Calu3 (cell line): Measurements from ENCODE around the gene TAAR2. TPM values are rescaled to one million over a fixed set of nuclear protein-coding genes. Genes with fewer than 3 reads are reported as not detected.

ENCODE experiments used
- BruUV-seq: library from RNA; stranded (reverse); fragments of 400-500 nt; replicated peaks from 2 replicates; lab custom pipeline; 2021; lab: Mats Ljungman, UMichigan
- CTCF ChIA-PET: fragments of 300-600 bp; sonication (Branson Sonifier 250); formaldehyde crosslinking; loops from one replicate; lab custom pipeline; 2022; ENCODE audit warnings: antibody characterized with exemption; lab: Charles Lee
- DNase-seq: peaks from one replicate; pipeline ENCODE4 v3.0.0; 2022
- H3K27ac Mint-ChIP-seq: one replicate; pipeline ENCODE4 v1.8.0; 2022; ENCODE audit warnings: mixed read lengths; ENCODE audit not compliant: unreplicated experiment
- H3K27me3 Mint-ChIP-seq: one replicate; pipeline ENCODE4 v1.8.0; 2022; ENCODE audit warnings: mixed read lengths; ENCODE audit not compliant: unreplicated experiment
- H3K36me3 Mint-ChIP-seq: one replicate; pipeline ENCODE4 v1.8.0; 2022; ENCODE audit warnings: mild to moderate bottlenecking, moderate library complexity, mixed read lengths; ENCODE audit not compliant: insufficient read depth, unreplicated experiment
- H3K4me1 Mint-ChIP-seq: one replicate; pipeline ENCODE4 v1.8.0; 2022; ENCODE audit warnings: mild to moderate bottlenecking, low read depth, mixed read lengths; ENCODE audit not compliant: unreplicated experiment
- H3K4me3 Mint-ChIP-seq: one replicate; pipeline ENCODE4 v1.8.0; 2022; ENCODE audit warnings: mild to moderate bottlenecking, low read depth, moderate library complexity, mixed read lengths; ENCODE audit not compliant: unreplicated experiment
- H3K9me3 Mint-ChIP-seq: one replicate; pipeline ENCODE4 v1.8.0; 2022; ENCODE audit warnings: low read depth, mixed read lengths; ENCODE audit not compliant: unreplicated experiment
- intact Hi-C: fragments of 100-400 bp; cut with micrococcal nuclease; formaldehyde crosslinking; loops from one replicate; pipeline ENCODE4 v1.10.0; 2022; ENCODE audit not compliant: unreplicated experiment
- total RNA-seq: library from RNA; stranded (reverse); gene quantifications from 2 replicates; pipeline ENCODE4 v1.2.3, GENCODE V29; 2022
- TF ChIP-seq, protein P1 (sequence below): fragments of 200-600 bp; IDR thresholded peaks from one replicate; pipeline ENCODE4 v1.8.0; 2022; ENCODE audit warnings: antibody characterized with exemption; ENCODE audit not compliant: unreplicated experiment

Gene TAAR2
- total RNA-seq, 1 experiment from 2014 or later, result not detected

GRCh38 chr6:132570221-132570777 lies 53.8 kb downstream of the TAAR2 start, which contains the start of gene TAAR6:
Gene TAAR6, plus strand, starts transcription at chr6:132570322. Its CDS starts 0 bp downstream, at chr6:132570322.
- CTCF ChIA-PET, result no interaction called here
- no TSS peak for BruUV-seq

GRCh38 chr6:132569170-132569569 lies 54.9 kb downstream of the TAAR2 start:
- Mint-ChIP-seq H3K36me3 (no peaks in the 10 kb centered on the region), H3K27ac (no peak overlapping the region), H3K4me3 (no peak overlapping the region), H3K27me3 (no peaks in the 10 kb centered on the region), H3K4me1 (no peaks in the 10 kb centered on the region), H3K9me3 (no peaks in the 10 kb centered on the region)
- TF ChIP-seq, protein P1, sequence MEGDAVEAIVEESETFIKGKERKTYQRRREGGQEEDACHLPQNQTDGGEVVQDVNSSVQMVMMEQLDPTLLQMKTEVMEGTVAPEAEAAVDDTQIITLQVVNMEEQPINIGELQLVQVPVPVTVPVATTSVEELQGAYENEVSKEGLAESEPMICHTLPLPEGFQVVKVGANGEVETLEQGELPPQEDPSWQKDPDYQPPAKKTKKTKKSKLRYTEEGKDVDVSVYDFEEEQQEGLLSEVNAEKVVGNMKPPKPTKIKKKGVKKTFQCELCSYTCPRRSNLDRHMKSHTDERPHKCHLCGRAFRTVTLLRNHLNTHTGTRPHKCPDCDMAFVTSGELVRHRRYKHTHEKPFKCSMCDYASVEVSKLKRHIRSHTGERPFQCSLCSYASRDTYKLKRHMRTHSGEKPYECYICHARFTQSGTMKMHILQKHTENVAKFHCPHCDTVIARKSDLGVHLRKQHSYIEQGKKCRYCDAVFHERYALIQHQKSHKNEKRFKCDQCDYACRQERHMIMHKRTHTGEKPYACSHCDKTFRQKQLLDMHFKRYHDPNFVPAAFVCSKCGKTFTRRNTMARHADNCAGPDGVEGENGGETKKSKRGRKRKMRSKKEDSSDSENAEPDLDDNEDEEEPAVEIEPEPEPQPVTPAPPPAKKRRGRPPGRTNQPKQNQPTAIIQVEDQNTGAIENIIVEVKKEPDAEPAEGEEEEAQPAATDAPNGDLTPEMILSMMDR, result no peak
- CTCF ChIA-PET, result no interaction called here
- DNase-seq, result no peak
- BruUV-seq, result no TSS peak
- intact Hi-C loops, result no loop called here

More at GRCh38 chr6:132570221-132570777, 53.8 kb downstream of the TAAR2 start, which contains the start of gene TAAR6:
- intact Hi-C loops, result no loop called here
- H3K4me3 Mint-ChIP-seq, result no peak within 1 kb of the TSS
- no peaks in the 10 kb centered on the region for H3K27me3 Mint-ChIP-seq
- H3K4me1 Mint-ChIP-seq, result no peaks in the 10 kb centered on the region
- no peaks in the 10 kb centered on the region for H3K9me3 Mint-ChIP-seq
- DNase-seq, result no peak
- no peaks in the 10 kb centered on the region for H3K36me3 Mint-ChIP-seq
- TF ChIP-seq, protein P1, result no peak
- no peak within 1 kb of the TSS for H3K27ac Mint-ChIP-seq

DNA sequence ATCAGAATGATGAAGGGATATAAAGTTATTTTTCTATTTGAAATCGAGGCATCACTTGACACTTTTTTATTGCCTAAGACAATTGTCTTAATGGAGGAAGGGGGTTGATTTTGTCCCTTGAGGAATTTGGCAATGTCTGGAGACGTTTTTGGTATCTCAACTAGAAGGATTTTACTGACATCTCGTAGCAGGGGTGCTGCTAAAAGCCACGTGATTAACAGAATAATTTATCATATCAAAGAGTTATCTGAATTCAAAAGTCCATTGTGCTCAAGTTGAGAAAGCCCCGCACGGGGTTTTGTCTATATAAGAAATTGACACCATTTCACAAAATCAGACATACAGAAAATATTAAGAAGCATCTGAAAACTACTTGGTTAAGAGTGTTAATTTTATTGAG lies 55.5 kb downstream of the TAAR2 start:
- no peaks in the 10 kb centered on the region for H3K27me3 Mint-ChIP-seq
- no peaks in the 10 kb centered on the region for H3K9me3 Mint-ChIP-seq
- DNase-seq, result no peak
- H3K4me1 Mint-ChIP-seq, result no peaks in the 10 kb centered on the region
- CTCF ChIA-PET, result no interaction called here
- no peak overlapping the region for H3K27ac Mint-ChIP-seq
- BruUV-seq, result no TSS peak
- intact Hi-C loops, result no loop called here
- H3K4me3 Mint-ChIP-seq, result no peak overlapping the region
- no peaks in the 10 kb centered on the region for H3K36me3 Mint-ChIP-seq
- TF ChIP-seq, protein P1, result no peak

DNA sequence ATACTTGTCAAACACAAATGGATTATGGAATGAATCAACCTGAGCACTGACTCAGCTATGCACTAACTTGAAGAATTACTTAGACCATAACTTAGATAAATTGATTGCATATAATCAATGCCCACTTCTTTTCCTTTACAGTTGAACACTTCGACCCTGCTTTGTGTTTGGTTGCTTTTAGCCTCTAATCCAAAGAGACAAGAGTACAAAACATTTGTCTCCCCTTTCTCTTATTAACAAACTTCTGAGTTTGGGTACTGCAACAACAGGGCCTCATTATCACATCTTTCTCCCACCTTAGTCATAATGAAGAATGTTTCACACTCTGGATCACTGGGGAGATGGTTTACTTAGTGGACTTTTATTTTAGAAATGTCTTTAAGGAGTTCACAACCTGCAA lies 56.5 kb downstream of the TAAR2 start:
- peaks cover 2% of the 10 kb centered on the region for H3K9me3 Mint-ChIP-seq
- CTCF ChIA-PET, result no interaction called here
- H3K27me3 Mint-ChIP-seq, result no peaks in the 10 kb centered on the region
- no TSS peak for BruUV-seq
- H3K27ac Mint-ChIP-seq, result no peak overlapping the region
- TF ChIP-seq, protein P1, result no peak
- H3K4me3 Mint-ChIP-seq, result no peak overlapping the region
- H3K4me1 Mint-ChIP-seq, result peaks cover 7% of the 10 kb centered on the region
- intact Hi-C loops, result no loop called here
- no peaks in the 10 kb centered on the region for H3K36me3 Mint-ChIP-seq
- no peak for DNase-seq

Other genes starting within 250 kb of the TAAR2 start
- gene MOXD1, start 222.8 kb downstream of the TAAR2 start, total RNA-seq, result 13.2 and 13.6 TPM in 2 replicates
- 66.8 and 73.2 TPM in 2 replicates for gene STX7, start 111.2 kb downstream of the TAAR2 start, total RNA-seq
- gene TAAR9, start 86.0 kb downstream of the TAAR2 start, total RNA-seq, result not detected in 2 replicates
- gene TAAR8, start 71.6 kb downstream of the TAAR2 start, total RNA-seq, result not detected in 2 replicates
- gene TAAR6, start 54.0 kb downstream of the TAAR2 start, total RNA-seq, result not detected in 2 replicates
- not detected in 2 replicates for gene TAAR5, start 34.5 kb downstream of the TAAR2 start, total RNA-seq
- gene TAAR1, start 34.9 kb upstream of the TAAR2 start, total RNA-seq, result not detected in 2 replicates
- 12.4 and 13.3 TPM in 2 replicates for gene VNN1, start 89.8 kb upstream of the TAAR2 start, total RNA-seq
- 18.1 and 21.5 TPM in 2 replicates for gene VNN2, start 133.6 kb upstream of the TAAR2 start, total RNA-seq
- gene SLC18B1, start 174.4 kb upstream of the TAAR2 start, total RNA-seq, result 23.9 and 25.9 TPM in 2 replicates
- gene RPS12, start 190.3 kb upstream of the TAAR2 start, total RNA-seq, result 1,002 and 1,082 TPM in 2 replicates